Stomach (tissue), 9 donors: ENCODE results near the gene TCF12. TPM values are rescaled to one million over a fixed set of nuclear protein-coding genes. Genes with fewer than 3 reads are reported as not detected.
A peak's percentile ranks its signal among the peaks of the same experiment; 100 is the strongest.

Source experiments
- DNase-seq, 2 donors: peaks; one replicate each; pipeline versions ENCODE4 v3.0.0 to v3.0.0-alpha.2; 2013 to 2019
- H3K27ac ChIP-seq, 5 donors: fragments of 200-600 bp in 4 of 5; sonication (generic) in 4 of 5; one replicate each; pipeline ENCODE4 v1.5.1; 2013 to 2019; ENCODE audit warnings: mild to moderate bottlenecking in 1 of 5, moderate library complexity in 1 of 5
- H3K27me3 ChIP-seq, 3 donors: fragments of 200-600 bp; sonication (generic); one replicate each; pipeline ENCODE4 v1.5.1; 2017 to 2019; ENCODE audit warnings: mixed run types in 1 of 3
- H3K36me3 ChIP-seq, 4 donors: fragments of 200-600 bp; sonication (generic); 1 replicate in 3 of 4; 2 replicates in 1 of 4; pipeline ENCODE4 v1.5.1; 2016 to 2019
- H3K4me1 ChIP-seq, 4 donors: fragments of 200-600 bp; sonication (generic); one replicate each; pipeline ENCODE4 v1.5.1; 2016 to 2019
- H3K4me3 ChIP-seq, 4 donors: fragments of 200-600 bp; sonication (generic) in 3 of 4; one replicate each; pipeline ENCODE4 v1.5.1; 2016 to 2019; ENCODE audit warnings: mild to moderate bottlenecking in 1 of 4
- H3K9me3 ChIP-seq, 4 donors: fragments of 200-600 bp; sonication (generic); one replicate each; pipeline ENCODE4 v1.5.1; 2016 to 2019
- EP300 ChIP-seq: sonication (generic); formaldehyde crosslinking; IDR thresholded peaks from one replicate; pipeline ENCODE4 v1.6.1; 2017; ENCODE audit warnings: antibody characterized with exemption
- POLR2A ChIP-seq, 4 donors: fragments of 450-650 bp; IDR thresholded peaks; one replicate each; pipeline ENCODE4 v1.6.1; 2016; ENCODE audit warnings: antibody characterized with exemption in 4 of 4, control low read depth in 2 of 4, mild to moderate bottlenecking in 1 of 4, moderate library complexity in 1 of 4
- POLR2AphosphoS5 ChIP-seq, 3 donors: sonication (generic); formaldehyde crosslinking; IDR thresholded peaks; one replicate each; pipeline ENCODE4 v1.6.1; 2016; ENCODE audit warnings: antibody characterized with exemption in 3 of 3
- WGBS, 5 donors: extraction: QIAGEN DNeasy Blood & Tissue Kit in 3 of 5; methylation state at CpG; one replicate each; pipeline versions ENCODE4 v1.1.5 to v1.1.7; 2013 to 2018; 5-methylcytosine and 5-hydroxymethylcytosine counted together
- intact Hi-C: fragments of 100-400 bp; cut with DNase I; formaldehyde crosslinking; loops from one replicate; pipeline ENCODE4 v1.15.1; 2023; ENCODE audit warnings: low total_unique reads
- polyA plus RNA-seq, 3 donors: library from polyadenylated mRNA; stranded (reverse); fragments of 200-250 nt; gene quantifications; one replicate each; pipeline ENCODE4 v1.2.3, GENCODE V29; 2013
- total RNA-seq, 5 donors: library from RNA; depleted of rRNA; stranded (reverse); fragments of >200 nt; gene quantifications; one replicate each; pipeline versions ENCODE4 v1.1.0 to v1.2.3, GENCODE V29; 2014 to 2016
- TF ChIP-seq, protein P1 (sequence below), 7 experiments: fragments of 450-650 bp in 4 of 7; fragments of 200-600 bp in 3 of 7; sonication (generic) in 3 of 7; IDR thresholded peaks; one replicate each; pipeline ENCODE4 v1.5.1; 2016 to 2019; ENCODE audit warnings: antibody characterized with exemption in 7 of 7, control low read depth in 2 of 7, mild to moderate bottlenecking in 1 of 7
- donor health status: healthy with polysubstance abuse.
- donor health status: Bipolar disorder and iron deficiency.
- donor health status: healthy.

Gene TCF12
- total and polyA plus RNA-seq, 8 donors, result 11.2 to 462 (median 130) TPM

DNA sequence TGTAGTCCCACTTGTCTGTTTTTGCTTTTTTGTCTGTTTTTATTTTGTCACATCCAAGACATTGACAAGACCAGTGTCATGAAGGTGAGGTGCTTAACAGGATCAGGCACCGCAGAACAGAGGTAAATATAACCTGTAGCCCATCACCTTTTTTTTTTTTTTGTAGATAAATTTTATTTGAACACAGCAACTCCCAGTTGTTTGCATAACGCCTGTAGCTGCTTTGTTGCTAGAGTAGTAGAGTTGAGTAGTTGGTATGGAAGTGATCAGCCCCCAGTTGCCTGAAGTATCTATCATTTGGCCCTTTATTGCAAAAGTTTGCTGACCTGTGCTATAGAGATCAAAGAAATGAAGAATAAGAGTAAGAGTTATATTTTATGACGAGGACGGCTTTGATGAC, 135.0 kb downstream of the TCF12 start:
- Histone ChIP-seq H3K27me3 (no peaks in the 10 kb centered on the region), H3K9me3 (no peaks in the 10 kb centered on the region), H3K4me1 (peaks cover 26 to 53% (median 34%) of the 10 kb centered on the region in 4 donors), H3K36me3 (no peaks in the 10 kb centered on the region), H3K27ac (no peak overlapping the region), H3K4me3 (no peak overlapping the region)
- DNase-seq, result peak in 1 of 2 donors; percentile 23
- intact Hi-C loops, result no loop called here
- no peak for TF ChIP-seq POLR2AphosphoS5 (IDR thresholded peaks at IDR 0.05)
- TF ChIP-seq EP300, result no peak
- no peak for TF ChIP-seq POLR2A (IDR thresholded peaks at IDR 0.05)
- TF ChIP-seq, protein P1, sequence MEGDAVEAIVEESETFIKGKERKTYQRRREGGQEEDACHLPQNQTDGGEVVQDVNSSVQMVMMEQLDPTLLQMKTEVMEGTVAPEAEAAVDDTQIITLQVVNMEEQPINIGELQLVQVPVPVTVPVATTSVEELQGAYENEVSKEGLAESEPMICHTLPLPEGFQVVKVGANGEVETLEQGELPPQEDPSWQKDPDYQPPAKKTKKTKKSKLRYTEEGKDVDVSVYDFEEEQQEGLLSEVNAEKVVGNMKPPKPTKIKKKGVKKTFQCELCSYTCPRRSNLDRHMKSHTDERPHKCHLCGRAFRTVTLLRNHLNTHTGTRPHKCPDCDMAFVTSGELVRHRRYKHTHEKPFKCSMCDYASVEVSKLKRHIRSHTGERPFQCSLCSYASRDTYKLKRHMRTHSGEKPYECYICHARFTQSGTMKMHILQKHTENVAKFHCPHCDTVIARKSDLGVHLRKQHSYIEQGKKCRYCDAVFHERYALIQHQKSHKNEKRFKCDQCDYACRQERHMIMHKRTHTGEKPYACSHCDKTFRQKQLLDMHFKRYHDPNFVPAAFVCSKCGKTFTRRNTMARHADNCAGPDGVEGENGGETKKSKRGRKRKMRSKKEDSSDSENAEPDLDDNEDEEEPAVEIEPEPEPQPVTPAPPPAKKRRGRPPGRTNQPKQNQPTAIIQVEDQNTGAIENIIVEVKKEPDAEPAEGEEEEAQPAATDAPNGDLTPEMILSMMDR (IDR thresholded peaks at IDR 0.05), result no peak
- 30 to 67% (median 51%) methylated on average over 4 of the region's 4 CpGs for WGBS, 5 donors

- WGBS, 5 donors, result 86 to 97% (median 91%) methylated on average over 1 of the region's 1 CpG
- Histone ChIP-seq H3K27ac (no peak overlapping the region), H3K4me1 (peaks cover 26 to 55% (median 34%) of the 10 kb centered on the region in 4 donors), H3K9me3 (no peaks in the 10 kb centered on the region), H3K36me3 (no peaks in the 10 kb centered on the region), H3K4me3 (no peak overlapping the region), H3K27me3 (no peaks in the 10 kb centered on the region)
- intact Hi-C loops, result no loop called here
- no peak for TF ChIP-seq POLR2AphosphoS5 (IDR thresholded peaks at IDR 0.05)
- no peak for DNase-seq
These were observed 135.8 kb downstream of the TCF12 start for GRCh38 chr15:57054204-57054750.

GRCh38 chr15:57056357-57056756, 137.9 kb downstream of the TCF12 start:
- Histone ChIP-seq H3K27ac (no peak overlapping the region), H3K4me3 (no peak overlapping the region), H3K9me3 (no peaks in the 10 kb centered on the region), H3K27me3 (no peaks in the 10 kb centered on the region), H3K4me1 (peaks cover 26 to 51% (median 37%) of the 10 kb centered on the region in 4 donors), H3K36me3 (no peaks in the 10 kb centered on the region)
- WGBS, 5 donors, result 92 to 97% (median 95%) methylated on average over 7 of the region's 7 CpGs
- intact Hi-C loops, result no loop called here
- TF ChIP-seq EP300 (no peak), POLR2A (IDR thresholded peaks at IDR 0.05) (no peak), POLR2AphosphoS5 (IDR thresholded peaks at IDR 0.05) (no peak)
- TF ChIP-seq, protein P1 (IDR thresholded peaks at IDR 0.05), result no peak
- no peak for DNase-seq

- H3K4me3 ChIP-seq, result no peak overlapping the region
- H3K27ac ChIP-seq, result no peak overlapping the region
- DNase-seq, result no peak
- no peaks in the 10 kb centered on the region for H3K9me3 ChIP-seq
- peaks cover 26 to 51% (median 35%) of the 10 kb centered on the region in 4 donors for H3K4me1 ChIP-seq
- 61 to 73% (median 71%) methylated on average over 3 of the region's 3 CpGs for WGBS, 5 donors
- no peaks in the 10 kb centered on the region for H3K36me3 ChIP-seq
- intact Hi-C loops, result no loop called here
- no peak for TF ChIP-seq EP300
- TF ChIP-seq POLR2A (IDR thresholded peaks at IDR 0.05), result no peak
- no peak for TF ChIP-seq POLR2AphosphoS5 (IDR thresholded peaks at IDR 0.05)
- TF ChIP-seq, protein P1 (IDR thresholded peaks at IDR 0.05), result no peak
- no peaks in the 10 kb centered on the region for H3K27me3 ChIP-seq
These were observed 138.9 kb downstream of the TCF12 start for GRCh38 chr15:57057134-57057930.
